HCT116 (cell line): ENCODE data around the gene GCAT.
A peak's percentile ranks its signal among the peaks of the same experiment; 100 is the strongest.

Source experiments
- CBX3 ChIP-seq: IDR thresholded peaks from 2 replicates; pipeline ENCODE4 v1.6.1; 2012; ENCODE audit warnings: low read depth
- CTCF ChIP-seq, 3 experiments: fragments of 200-600 bp in 1 of 3; sonication (generic) in 1 of 3; IDR thresholded peaks in 2 of 3; conservative IDR thresholded peaks in 1 of 3; 2 replicates each; pipeline ENCODE4 v1.5.1; 2012 to 2017; ENCODE audit warnings: low read depth in 2 of 3, low read length in 2 of 3, antibody characterized with exemption in 1 of 3, borderline replicate concordance in 1 of 3, control low read depth in 1 of 3, mild to moderate bottlenecking in 1 of 3, mixed read lengths in 1 of 3, mixed run types in 1 of 3, moderate library complexity in 1 of 3; ENCODE audit not compliant: insufficient read depth in 1 of 3
- EGR1 ChIP-seq: IDR thresholded peaks from 2 replicates; pipeline ENCODE4 v1.6.1; 2012; ENCODE audit warnings: low read depth
- EZH2 ChIP-seq: fragments of 200-600 bp; sonication (generic); IDR thresholded peaks from 2 replicates; pipeline ENCODE4 v1.6.1; 2017; ENCODE audit warnings: antibody characterized with exemption, mixed run types
- MAX ChIP-seq: IDR thresholded peaks from 2 replicates; pipeline ENCODE4 v1.6.1; 2012
- POLR2A ChIP-seq: IDR thresholded peaks from 2 replicates; pipeline ENCODE4 v1.7.0; 2011; ENCODE audit warnings: borderline replicate concordance; ENCODE audit not compliant: insufficient read depth, insufficient read length; ENCODE audit errors: extremely low read depth
- SRF ChIP-seq: IDR thresholded peaks from 2 replicates; pipeline ENCODE4 v1.6.1; 2012; ENCODE audit warnings: low read depth
- ZFX ChIP-seq: fragments of 450-650 bp; IDR thresholded peaks from 2 replicates; pipeline ENCODE4 v1.6.1; 2017
- ZNF274 ChIP-seq: fragments of 200-500 bp; sonication (Bioruptor generic); IDR thresholded peaks from 2 replicates; pipeline ENCODE4 v1.6.1; 2014; ENCODE audit warnings: mild to moderate bottlenecking, low read depth, low read length, inconsistent platforms

GRCh38 chr22:37807410-37808293 lies at the start of gene GCAT:
- TF ChIP-seq ZNF274 (no peak), EZH2 (no peak), MAX (peak; percentile 92), POLR2A (peak; percentile 78), ZFX (peak; percentile 31; the same call in 1 of the 2 replicates), CTCF (IDR thresholded peaks at IDR 0.05 in 2 of 3, conservative IDR thresholded peaks at IDR 0.05 in 1 of 3; ENCODE audit: borderline replicate concordance in 1 of 3, insufficient read depth in 1 of 3, low read depth in 2 of 3, low read length in 2 of 3) (no peak), CBX3 (peak; percentile 75), EGR1 (peak; percentile 76), SRF (peak; percentile 85)
